Esophagus muscularis mucosa (tissue), 4 donors: ENCODE results near the gene JUND. TPM values are rescaled to one million over a fixed set of nuclear protein-coding genes. Genes with fewer than 3 reads are reported as not detected.

Experiments
- DNase-seq: peaks from one replicate; pipeline ENCODE4 v3.0.0-alpha.2; 2017; ENCODE audit errors: extremely low spot score
- H3K27ac ChIP-seq, 4 donors: fragments of 200-600 bp; sonication (generic); replicated peaks in 1 of 4; 1 replicate in 3 of 4; 2 replicates in 1 of 4; pipeline ENCODE4 v1.5.1; 2016 to 2019; ENCODE audit warnings: mild to moderate bottlenecking in 1 of 4
- H3K27me3 ChIP-seq, 4 donors: fragments of 200-600 bp; sonication (generic); one replicate each; pipeline versions ENCODE4 v1.5.1 to v1.6.0; 2016 to 2019
- H3K36me3 ChIP-seq, 4 donors: fragments of 200-600 bp; sonication (generic); one replicate each; pipeline ENCODE4 v1.5.1; 2016 to 2019
- H3K4me1 ChIP-seq, 4 donors: fragments of 200-600 bp; sonication (generic); one replicate each; pipeline ENCODE4 v1.5.1; 2016 to 2019
- H3K4me3 ChIP-seq, 4 donors: fragments of 200-600 bp; sonication (generic); 1 replicate in 2 of 4; 2 replicates in 2 of 4; pipeline ENCODE4 v1.5.1; 2016 to 2019; ENCODE audit warnings: mild to moderate bottlenecking in 4 of 4, moderate library complexity in 1 of 4
- H3K9me3 ChIP-seq, 4 donors: fragments of 200-600 bp; sonication (generic); 1 replicate in 3 of 4; 2 replicates in 1 of 4; pipeline ENCODE4 v1.5.1; 2016 to 2019
- CTCF ChIP-seq, 3 experiments: fragments of 200-600 bp in 2 of 3; fragments of 450-650 bp in 1 of 3; sonication (generic) in 2 of 3; IDR thresholded peaks; one replicate each; pipeline ENCODE4 v1.5.1; 2017 to 2019; ENCODE audit warnings: antibody characterized with exemption in 3 of 3, mild to moderate bottlenecking in 2 of 3, moderate library complexity in 1 of 3
- EP300 ChIP-seq: sonication (generic); formaldehyde crosslinking; IDR thresholded peaks from one replicate; pipeline ENCODE4 v1.6.1; 2017; ENCODE audit warnings: antibody characterized with exemption
- POLR2A ChIP-seq: fragments of 450-650 bp; IDR thresholded peaks from one replicate; pipeline ENCODE4 v1.6.1; 2017; ENCODE audit warnings: antibody characterized with exemption, moderate library complexity, mild to moderate bottlenecking, low read depth
- POLR2AphosphoS5 ChIP-seq, 2 donors: sonication (generic); formaldehyde crosslinking; IDR thresholded peaks; one replicate each; pipeline ENCODE4 v1.6.1; 2017; ENCODE audit warnings: antibody characterized with exemption in 2 of 2
- WGBS: methylation state at CpG from one replicate; pipeline ENCODE4 v1.1.5; 2018; 5-methylcytosine and 5-hydroxymethylcytosine counted together
- intact Hi-C: fragments of 100-400 bp; cut with DNase I; formaldehyde crosslinking; loops from one replicate; pipeline ENCODE4 v1.15.1; 2023
- total RNA-seq, 4 donors: library from RNA; depleted of rRNA; stranded (reverse); fragments of >200 nt; gene quantifications; one replicate each; pipeline versions ENCODE4 v1.1.0 to v1.2.1, GENCODE V29; 2016

JUND gene
- total RNA-seq, 4 donors from 2014 or later = 325 to 457 (median 403) TPM

- no peaks in the 10 kb centered on the region for H3K9me3 ChIP-seq
- TF ChIP-seq POLR2A = no peak
- TF ChIP-seq CTCF (IDR thresholded peaks at IDR 0.05) = no peak
- WGBS = no CpG with 5 or more reads among the region's 9 CpGs
- no peaks in the 10 kb centered on the region for H3K27me3 ChIP-seq
- H3K27ac ChIP-seq = peak overlapping the region; percentile 97 to 99 (median 98)
- H3K36me3 ChIP-seq = no peaks in the 10 kb centered on the region
- no peak overlapping the region for H3K4me3 ChIP-seq
- intact Hi-C loops = no loop called here
- DNase-seq = no peak
- peaks cover 21 to 45% (median 39%) of the 10 kb centered on the region in 4 donors for H3K4me1 ChIP-seq
Observed at GRCh38 chr19:18294467-18294864, 13.0 kb upstream of the JUND start.

- Histone ChIP-seq H3K36me3 (no peaks in the 10 kb centered on the region), H3K27me3 (no peaks in the 10 kb centered on the region), H3K9me3 (no peaks in the 10 kb centered on the region), H3K4me3 (peak overlapping the region in 3 of 4 donors; percentile 67 to 77 (median 76)), H3K4me1 (peaks cover 21 to 45% (median 39%) of the 10 kb centered on the region in 4 donors), H3K27ac (peak overlapping the region; percentile 97 to 99 (median 98))
- TF ChIP-seq EP300 = no peak
- no peak for TF ChIP-seq POLR2AphosphoS5 (IDR thresholded peaks at IDR 0.05)
- no peak for TF ChIP-seq CTCF (IDR thresholded peaks at IDR 0.05)
- no peak for TF ChIP-seq POLR2A
- WGBS = 69% methylated on average over 13 of the region's 18 CpGs
- intact Hi-C loops = no loop called here
- no peak for DNase-seq
Observed at GRCh38 chr19:18293642-18294466, 12.4 kb upstream of the JUND start.

GRCh38 chr19:18292810-18293641 is 11.6 kb upstream of the JUND start:
- intact Hi-C loops = no loop called here
- Histone ChIP-seq H3K27ac (peak overlapping the region; percentile 97 to 99 (median 98)), H3K9me3 (no peaks in the 10 kb centered on the region), H3K4me1 (peaks cover 21 to 45% (median 41%) of the 10 kb centered on the region in 4 donors), H3K27me3 (no peaks in the 10 kb centered on the region), H3K36me3 (no peaks in the 10 kb centered on the region), H3K4me3 (peak overlapping the region; percentile 56 to 77 (median 72))
- WGBS = 8% methylated on average over 29 of the region's 31 CpGs
- DNase-seq = no peak
- TF ChIP-seq POLR2AphosphoS5 (IDR thresholded peaks at IDR 0.05) (peak; percentile 27 to 50), EP300 (no peak), CTCF (IDR thresholded peaks at IDR 0.05) (no peak), POLR2A (no peak)

- Histone ChIP-seq H3K27me3 (no peaks in the 10 kb centered on the region), H3K4me1 (peaks cover 21 to 46% (median 42%) of the 10 kb centered on the region in 4 donors), H3K4me3 (peak overlapping the region; percentile 56 to 77 (median 72)), H3K9me3 (no peaks in the 10 kb centered on the region), H3K36me3 (no peaks in the 10 kb centered on the region), H3K27ac (peak overlapping the region; percentile 97 to 99 (median 98))
- intact Hi-C loops = no loop called here
- under 1% methylated on average over 11 of the region's 20 CpGs for WGBS
- TF ChIP-seq EP300 (no peak), POLR2A (peak; percentile 6)
- DNase-seq = no peak
Observed at GRCh38 chr19:18292462-18292809, 11.0 kb upstream of the JUND start.
